SK-MEL-5 (cell line): ENCODE measurements around the gene CTDP1. TPM values are rescaled to one million over a fixed set of nuclear protein-coding genes. Genes with fewer than 3 reads are reported as not detected.

ENCODE experiments used
- DNase-seq: peaks from one replicate; pipeline ENCODE4 v3.0.0-alpha.2; 2016; ENCODE audit warnings: low read depth, low spot score
- in situ Hi-C: cut with HindIII; loops from 2 replicates; pipeline ENCODE4 v1.10.0; 2016; ENCODE audit warnings: low sequenced_read_pairs, high pct_unique_total_duplicates, low pct_unique_long_range_greater_than_20kb
- total RNA-seq: library from RNA; depleted of rRNA; stranded (reverse); fragments of >200 nt; shearing (Covaris generic); gene quantifications from 2 replicates; pipeline ENCODE4 v1.2.3, GENCODE V29; 2014

Gene CTDP1
- total RNA-seq, 1 experiment from 2014 or later: 17.6 TPM

GRCh38 chr18:79678665-79679551 is 695 bp upstream of the CTDP1 start:
- DNase-seq: peak; percentile 98
- in situ Hi-C loops: no loop called here

GRCh38 chr18:79680100-79680879 is 687 bp downstream of the CTDP1 start:
- DNase-seq: peak; percentile 35
- in situ Hi-C loops: no loop called here

GRCh38 chr18:79680891-79681339 is 1.3 kb downstream of the CTDP1 start:
- in situ Hi-C loops: no loop called here
- DNase-seq: no peak

DNA sequence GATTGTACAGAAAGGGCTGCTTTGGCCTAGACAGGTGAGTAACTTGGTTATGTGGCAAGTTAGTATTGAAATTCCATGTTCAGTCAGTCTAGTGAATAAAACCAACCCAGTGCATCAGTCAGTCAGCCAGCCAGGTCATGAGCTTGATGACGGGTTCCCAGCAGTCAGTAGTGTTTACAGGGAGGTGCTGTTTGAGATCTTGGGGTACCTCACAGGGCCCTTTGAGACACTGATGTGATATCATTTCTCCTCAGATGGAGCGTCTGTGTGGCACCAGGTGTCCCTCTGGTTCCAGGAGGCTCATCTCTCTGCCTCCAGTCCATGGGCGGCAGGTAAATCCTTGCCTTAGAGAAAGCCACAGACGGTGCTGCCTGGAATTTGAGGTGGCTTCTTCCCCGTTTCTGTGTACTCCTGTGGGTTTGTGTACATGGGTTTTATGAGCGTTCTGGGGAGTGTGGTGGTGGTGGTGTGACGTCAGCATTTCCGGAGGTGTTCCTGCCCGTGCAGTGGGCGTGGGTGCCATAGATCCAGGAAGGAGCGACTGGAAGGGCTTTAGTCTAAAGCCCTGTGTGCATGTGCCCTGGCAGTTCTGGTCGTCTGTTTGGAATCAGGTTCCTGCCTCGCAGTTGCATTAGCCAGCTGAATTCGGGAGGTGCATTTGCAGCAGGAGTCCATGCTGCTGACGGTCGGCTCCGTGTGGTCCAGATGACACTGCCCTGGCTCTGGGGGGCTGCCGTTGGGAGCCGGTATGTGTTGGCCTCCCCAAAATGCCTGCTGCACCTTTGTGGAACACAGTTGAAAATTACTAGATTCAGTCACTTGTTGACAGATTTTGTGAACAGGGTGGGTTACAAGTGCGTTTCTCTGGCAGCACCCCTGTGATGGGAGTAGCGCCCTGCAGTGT is 2.1 kb downstream of the CTDP1 start:
- no peak for DNase-seq
- in situ Hi-C loops: no loop called here

DNA sequence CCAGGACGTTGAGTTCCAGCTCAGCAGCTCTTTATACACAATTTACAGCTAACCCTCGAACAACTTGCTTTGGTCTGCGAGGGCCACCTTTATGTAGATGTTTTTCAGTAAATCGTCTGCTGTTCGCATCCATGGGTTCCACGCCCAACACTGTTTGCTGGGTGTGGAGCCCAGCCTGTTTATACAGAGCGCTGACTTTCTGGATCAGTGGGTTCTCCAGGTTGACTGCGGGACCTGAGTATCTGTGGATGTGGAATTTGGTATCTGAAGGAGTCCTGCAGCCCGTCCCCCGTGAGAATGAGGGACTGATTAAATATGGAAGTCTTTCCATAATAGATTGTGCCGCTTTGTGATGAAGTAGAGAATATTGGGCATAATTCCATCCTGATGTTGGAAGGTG is 2.9 kb downstream of the CTDP1 start:
- in situ Hi-C loops: no loop called here
- DNase-seq: no peak

DNA sequence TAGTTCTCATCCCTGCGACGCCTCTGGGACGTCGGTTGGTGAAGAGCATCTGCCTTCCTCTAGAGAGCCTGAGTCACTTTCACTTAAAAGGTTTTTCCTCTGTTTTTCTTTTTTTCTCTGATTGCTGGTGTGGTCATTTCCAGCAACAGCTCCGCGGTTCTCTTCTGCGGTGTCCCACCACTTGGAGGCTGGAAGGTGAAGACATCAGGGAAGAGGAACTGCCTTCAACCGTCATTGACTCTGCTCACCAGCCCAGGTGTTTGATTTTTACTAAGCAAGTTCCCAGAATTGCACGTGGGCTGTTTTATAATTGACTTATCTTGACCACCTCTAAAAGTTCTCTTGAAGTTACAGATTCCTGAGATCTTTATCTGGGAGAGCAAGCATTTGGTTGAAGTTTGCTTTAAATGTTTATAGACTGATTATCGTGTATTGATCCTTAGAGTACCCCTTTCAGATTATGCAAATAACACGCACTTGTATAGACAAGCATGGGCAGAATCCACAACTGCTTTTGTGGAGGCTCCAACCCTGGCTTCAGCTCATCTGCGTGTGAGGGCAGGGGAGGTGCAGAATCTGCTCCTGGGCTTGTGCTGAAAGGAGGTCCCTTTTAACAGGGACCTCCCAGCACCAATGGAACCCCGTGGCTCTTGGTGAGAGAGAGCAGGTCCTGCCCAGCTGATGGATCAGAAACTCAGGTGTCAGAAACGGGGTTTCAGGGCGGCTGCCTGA is 3.5 kb downstream of the CTDP1 start:
- in situ Hi-C loops: no loop called here
- no peak for DNase-seq

DNA sequence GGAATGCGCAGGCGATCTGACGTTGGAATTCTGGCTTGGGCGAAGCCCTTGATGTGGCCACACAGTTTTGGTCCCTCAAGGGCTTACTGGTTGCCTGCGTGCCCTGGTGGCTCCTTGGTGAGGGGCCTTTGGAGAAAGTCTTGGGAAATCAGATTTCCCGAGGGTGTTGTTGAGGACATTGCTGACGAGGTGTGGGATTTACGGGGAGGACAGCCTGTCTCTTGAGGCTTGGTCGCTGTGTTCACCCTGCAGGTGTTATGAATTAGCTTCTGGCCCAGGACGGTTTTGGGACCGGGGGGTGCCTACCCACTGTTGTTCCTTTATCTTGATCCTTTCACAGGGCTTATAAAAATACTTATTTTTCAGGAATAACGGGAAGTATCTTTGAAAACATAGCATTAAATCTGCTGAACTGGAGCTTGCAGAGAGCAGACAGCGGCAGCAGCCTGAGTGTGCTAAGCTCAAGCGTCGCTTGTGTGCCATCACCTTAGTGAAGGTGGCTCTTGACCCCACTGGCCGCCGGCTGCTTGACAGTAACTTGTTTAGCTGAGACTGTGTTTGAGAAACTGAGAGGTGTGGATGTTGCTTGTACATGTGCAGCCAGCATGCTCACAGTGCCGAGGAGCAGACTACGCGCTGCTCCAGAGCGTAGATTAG is 4.2 kb downstream of the CTDP1 start:
- DNase-seq: no peak
- in situ Hi-C loops: no loop called here

DNA sequence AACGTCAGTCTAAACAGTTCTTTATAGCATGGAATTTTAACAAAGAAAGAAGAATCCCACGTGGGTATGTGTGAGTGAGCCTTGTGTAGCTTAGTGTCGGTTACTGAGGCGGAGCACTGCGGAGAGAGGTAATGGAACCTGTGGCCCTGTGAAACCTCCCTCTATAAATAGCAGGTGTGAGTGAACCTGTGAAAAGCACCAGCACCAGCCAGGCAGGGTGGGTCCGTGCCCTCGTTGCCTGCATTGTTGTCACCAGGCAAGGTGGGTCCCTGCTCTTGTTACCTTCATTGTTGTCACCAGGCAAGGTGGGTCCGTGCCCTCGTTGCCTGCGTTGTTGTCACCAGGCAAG is 4.7 kb downstream of the CTDP1 start:
- in situ Hi-C loops: no loop called here

DNA sequence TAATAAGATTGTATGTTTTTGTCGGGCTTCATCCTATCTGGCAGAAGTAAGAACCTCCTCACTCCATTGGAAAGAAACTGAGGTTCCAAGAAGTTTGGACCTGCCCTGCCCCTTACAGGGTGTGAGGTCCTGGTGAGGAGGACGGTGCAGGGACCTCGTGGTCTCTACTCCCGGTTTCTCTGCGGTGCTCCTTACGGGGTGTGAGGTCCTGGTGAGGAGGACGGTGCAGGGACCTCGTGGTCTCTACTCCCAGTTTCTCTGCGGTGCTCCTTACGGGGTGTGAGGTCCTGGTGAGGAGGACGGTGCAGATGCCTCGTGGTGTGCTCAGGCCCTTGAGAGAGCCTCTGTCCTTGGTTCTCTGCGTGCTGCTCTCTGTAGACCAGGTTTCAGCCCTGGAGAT is 5.2 kb downstream of the CTDP1 start:
- DNase-seq: no peak
- in situ Hi-C loops: no loop called here

More for the DNA sequence above, 4.7 kb downstream of the CTDP1 start:
- no peak for DNase-seq

- no peak for DNase-seq
- in situ Hi-C loops: no loop called here
Measured at GRCh38 chr18:79685281-79685680, 5.7 kb downstream of the CTDP1 start.

- in situ Hi-C loops: no loop called here
Measured at GRCh38 chr18:79685971-79686370, 6.4 kb downstream of the CTDP1 start.

GRCh38 chr18:79687806-79688205 is 8.2 kb downstream of the CTDP1 start:
- DNase-seq: peak; percentile 13
- in situ Hi-C loops: no loop called here

More at GRCh38 chr18:79685971-79686370, 6.4 kb downstream of the CTDP1 start:
- DNase-seq: no peak

GRCh38 chr18:79690071-79690470 is 10.5 kb downstream of the CTDP1 start:
- in situ Hi-C loops: no loop called here
- DNase-seq: no peak

GRCh38 chr18:79690586-79691482 is 11.2 kb downstream of the CTDP1 start:
- in situ Hi-C loops: no loop called here

GRCh38 chr18:79692056-79692455 is 12.5 kb downstream of the CTDP1 start:
- in situ Hi-C loops: no loop called here
- DNase-seq: no peak

More at GRCh38 chr18:79690586-79691482, 11.2 kb downstream of the CTDP1 start:
- DNase-seq: no peak

DNA sequence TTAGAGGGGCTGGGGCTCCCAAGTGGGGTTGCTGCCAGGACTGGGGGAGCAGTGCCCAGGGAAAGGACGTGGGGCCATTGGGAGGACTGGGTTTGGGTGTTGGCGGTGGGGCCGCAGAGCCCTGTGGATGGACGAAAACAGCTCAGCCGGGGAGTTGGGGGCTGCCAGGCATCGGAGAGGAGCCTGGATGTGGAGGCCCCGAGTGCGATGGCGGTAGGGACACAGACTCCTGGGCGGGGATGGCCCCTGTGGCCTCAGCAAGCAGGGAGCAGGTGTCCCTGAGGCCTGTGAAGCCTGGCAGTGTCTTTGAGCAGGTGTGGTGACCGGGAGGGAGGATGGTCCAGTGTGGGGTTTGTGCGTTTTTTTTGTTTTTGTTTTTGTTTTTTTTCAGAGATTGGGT is 13.3 kb downstream of the CTDP1 start:
- in situ Hi-C loops: no loop called here
- no peak for DNase-seq
